ENCODE results near the gene COL18A1.

COL18A1 gene

DNA sequence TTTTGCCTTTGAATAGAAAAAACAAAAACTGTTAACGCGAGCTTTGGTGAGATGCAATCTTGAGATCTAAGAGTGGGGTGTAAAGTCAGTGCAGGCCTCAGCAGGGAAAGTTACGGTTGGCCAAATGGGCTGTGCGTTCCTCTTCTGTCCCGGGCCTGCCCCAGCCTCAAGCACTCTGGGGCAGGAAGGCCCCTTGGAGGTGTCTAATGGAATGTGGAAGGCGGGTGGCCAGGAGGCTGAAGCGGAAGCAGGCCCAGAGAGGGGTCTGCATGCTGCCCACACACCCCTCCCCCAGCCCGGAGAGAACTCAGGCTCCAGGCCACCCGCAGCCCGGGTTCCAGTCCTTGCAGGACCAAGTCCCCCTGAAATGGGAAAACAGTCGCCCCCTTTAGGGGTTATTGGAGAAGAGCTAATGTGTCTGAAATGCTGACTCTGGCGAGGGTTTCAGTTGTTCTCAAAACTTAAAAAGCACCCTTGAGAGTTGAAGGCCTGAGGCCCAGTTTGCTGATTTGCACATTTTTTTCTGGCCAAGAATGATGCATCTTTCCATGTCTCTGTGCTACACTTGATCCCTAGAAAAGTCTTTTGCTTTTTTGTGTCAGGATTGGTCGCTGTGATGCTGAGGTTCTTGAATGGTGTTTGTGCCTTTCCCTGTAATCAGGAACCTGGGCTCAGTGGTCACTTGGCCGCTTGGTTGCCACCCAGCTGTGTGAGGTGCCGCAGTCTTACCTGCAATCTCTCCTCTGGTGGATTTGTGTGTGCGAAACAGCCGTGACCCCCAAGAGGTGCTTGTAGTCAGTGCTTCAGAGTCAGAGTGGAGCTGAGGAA, 2.0 kb downstream of the COL18A1 start:
- no peak for DNase-seq
- Histone ChIP-seq H3K9me3 (ENCODE audit: control extremely low read depth in 1 of 5, control insufficient read depth in 4 of 5, insufficient read depth in 2 of 5, low read depth in 1 of 5, low read length in 4 of 5) (peaks cover 0 to 5% (median 3%) of the 10 kb centered on the region in 5 experiments), H3K36me3 (ENCODE audit: control insufficient read depth in 4 of 4, insufficient read depth in 4 of 4, low read length in 3 of 4) (no peaks in the 10 kb centered on the region), H3K27me3 (replicated peaks in 2 of 5; ENCODE audit: control insufficient read depth in 4 of 5, insufficient read depth in 5 of 5, low read length in 4 of 5) (peaks cover 2 to 67% (median 23%) of the 10 kb centered on the region in 5 experiments), H3K4me3 (ENCODE audit: control insufficient read depth in 1 of 7, extremely low read depth in 1 of 7, insufficient read depth in 4 of 7, low read depth in 2 of 7, low read length in 6 of 7) (no peak overlapping the region), H3K4me1 (ENCODE audit: control extremely low read depth in 1 of 4, control insufficient read depth in 4 of 4, insufficient read depth in 4 of 4, low read length in 3 of 4) (peaks cover 0 to 21% (median 12%) of the 10 kb centered on the region in 4 experiments), H3K27ac (ENCODE audit: insufficient read depth in 1 of 2, low read depth in 1 of 2, low read length in 2 of 2, poor library complexity in 1 of 2, severe bottlenecking in 2 of 2) (no peak overlapping the region)
- CTCF ChIA-PET = interaction anchor here (1.3 kb wide), 2 partner anchors 10 to 33 kb away, joined by 3 to 5 read pairs; no protein-coding TSS in a partner anchor
- 85% methylated on average over 13 of the region's 17 CpGs for WGBS (ENCODE audit: insufficient coverage)
- POLR2A ChIA-PET = no interaction called here

DNA sequence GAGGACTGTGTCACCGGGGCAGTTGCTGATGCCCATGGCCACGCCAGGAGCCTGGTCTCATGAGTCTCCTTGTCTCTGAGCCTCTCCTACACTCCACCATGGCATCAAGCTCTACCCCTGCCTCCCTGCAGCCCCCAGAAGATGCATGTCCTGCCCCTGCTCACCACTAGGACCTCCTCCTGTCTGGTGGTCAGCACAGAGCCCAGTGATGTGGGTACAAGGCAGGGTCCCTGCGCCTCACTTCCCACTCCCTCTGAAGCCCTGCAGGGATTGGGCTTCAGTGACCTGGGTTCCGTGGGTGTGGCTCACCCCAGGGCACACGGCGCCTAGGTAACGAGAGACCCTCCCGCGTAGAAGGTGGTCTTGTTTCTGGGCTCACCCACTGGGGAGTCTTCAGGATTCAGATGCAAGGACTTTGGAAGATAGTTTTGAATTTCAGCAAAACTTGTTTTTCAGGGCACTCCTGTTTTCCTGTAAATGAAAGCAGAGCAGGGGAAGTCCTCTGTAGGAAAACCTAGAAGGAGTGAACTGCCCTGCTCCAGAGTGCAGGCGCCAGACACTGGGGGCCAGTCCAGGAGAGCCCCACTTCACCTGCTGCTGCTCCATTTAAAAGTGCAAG, 2.8 kb downstream of the COL18A1 start:
- POLR2A ChIA-PET = no interaction called here
- Histone ChIP-seq H3K9me3 (ENCODE audit: control extremely low read depth in 1 of 5, control insufficient read depth in 4 of 5, insufficient read depth in 2 of 5, low read depth in 1 of 5, low read length in 4 of 5) (no peaks in the 10 kb centered on the region), H3K27me3 (replicated peaks in 2 of 5; ENCODE audit: control insufficient read depth in 4 of 5, insufficient read depth in 5 of 5, low read length in 4 of 5) (peaks cover 2 to 60% (median 22%) of the 10 kb centered on the region in 5 experiments), H3K36me3 (ENCODE audit: control insufficient read depth in 4 of 4, insufficient read depth in 4 of 4, low read length in 3 of 4) (no peaks in the 10 kb centered on the region), H3K27ac (ENCODE audit: insufficient read depth in 1 of 2, low read depth in 1 of 2, low read length in 2 of 2, poor library complexity in 1 of 2, severe bottlenecking in 2 of 2) (no peak overlapping the region), H3K4me1 (ENCODE audit: control extremely low read depth in 1 of 4, control insufficient read depth in 4 of 4, insufficient read depth in 4 of 4, low read length in 3 of 4) (peaks cover 0 to 21% (median 12%) of the 10 kb centered on the region in 4 experiments), H3K4me3 (ENCODE audit: control insufficient read depth in 1 of 7, extremely low read depth in 1 of 7, insufficient read depth in 4 of 7, low read depth in 2 of 7, low read length in 6 of 7) (no peak overlapping the region)
- CTCF ChIA-PET = interaction anchor here (1.3 kb wide), 1 partner anchor 9 kb away, joined by 5 read pairs; no protein-coding TSS in a partner anchor
- DNase-seq = no peak
- 96% methylated on average over 9 of the region's 10 CpGs for WGBS (ENCODE audit: insufficient coverage)

DNA sequence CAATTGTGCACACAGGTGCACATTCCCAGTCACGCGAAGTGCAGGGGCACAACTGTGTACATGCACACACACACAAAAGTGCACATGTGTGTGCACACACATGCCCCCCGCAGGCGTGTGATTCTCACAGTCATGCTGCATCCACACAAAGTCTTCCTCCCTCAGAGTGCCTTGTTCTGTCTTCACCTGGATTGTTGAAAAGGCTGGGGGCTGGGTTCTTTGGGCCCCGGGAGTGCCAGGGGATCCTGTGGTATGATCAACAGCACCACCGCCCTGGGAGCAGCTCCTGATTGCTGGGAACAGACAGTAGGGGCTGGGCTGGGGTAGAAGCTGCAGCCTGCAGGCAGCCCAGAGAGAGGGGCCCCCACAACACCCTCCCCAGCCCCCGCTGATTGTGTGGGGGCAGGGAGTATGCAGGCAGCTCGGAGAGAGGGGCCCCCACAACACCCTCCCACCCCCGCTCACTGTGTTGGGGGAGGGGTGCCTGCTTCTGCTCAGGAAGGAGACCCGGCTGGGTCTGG, 3.4 kb downstream of the COL18A1 start:
- Histone ChIP-seq H3K27ac (ENCODE audit: insufficient read depth in 1 of 2, low read depth in 1 of 2, low read length in 2 of 2, poor library complexity in 1 of 2, severe bottlenecking in 2 of 2) (no peak overlapping the region), H3K36me3 (ENCODE audit: control insufficient read depth in 4 of 4, insufficient read depth in 4 of 4, low read length in 3 of 4) (no peaks in the 10 kb centered on the region), H3K4me1 (ENCODE audit: control extremely low read depth in 1 of 4, control insufficient read depth in 4 of 4, insufficient read depth in 4 of 4, low read length in 3 of 4) (peaks cover 0 to 21% (median 12%) of the 10 kb centered on the region in 4 experiments), H3K9me3 (ENCODE audit: control extremely low read depth in 1 of 5, control insufficient read depth in 4 of 5, insufficient read depth in 2 of 5, low read depth in 1 of 5, low read length in 4 of 5) (no peaks in the 10 kb centered on the region), H3K4me3 (ENCODE audit: control insufficient read depth in 1 of 7, extremely low read depth in 1 of 7, insufficient read depth in 4 of 7, low read depth in 2 of 7, low read length in 6 of 7) (no peak overlapping the region), H3K27me3 (replicated peaks in 2 of 5; ENCODE audit: control insufficient read depth in 4 of 5, insufficient read depth in 5 of 5, low read length in 4 of 5) (peaks cover 2 to 54% (median 17%) of the 10 kb centered on the region in 5 experiments)
- ChIA-PET CTCF (no interaction called here), POLR2A (no interaction called here)
- DNase-seq = no peak
- 86% methylated on average over 4 of the region's 10 CpGs for WGBS (ENCODE audit: insufficient coverage)

DNA sequence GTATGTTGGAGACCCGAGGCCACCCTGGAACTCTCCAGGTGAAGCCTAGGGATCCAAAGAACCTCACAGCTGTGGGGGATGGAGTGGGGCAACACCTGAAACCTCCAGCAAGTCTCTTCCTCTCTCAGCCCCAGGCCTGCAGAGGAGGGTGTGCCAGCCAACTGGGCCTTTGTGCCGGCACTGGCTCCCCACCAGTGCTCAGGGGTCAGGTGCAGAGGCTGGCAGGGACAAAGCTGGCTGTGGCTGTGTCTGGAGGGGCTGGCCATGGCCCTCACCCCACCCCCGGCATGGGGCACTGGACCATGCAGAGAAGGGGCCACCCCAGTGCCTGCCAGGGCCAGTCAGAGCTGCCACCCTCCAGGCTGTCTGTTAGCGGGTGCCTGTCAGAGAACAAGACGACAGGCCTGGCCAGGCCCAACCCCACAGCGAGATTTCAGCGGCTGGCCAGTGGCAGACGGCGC, 3.9 kb downstream of the COL18A1 start:
- WGBS (ENCODE audit: insufficient coverage) = 100% methylated on average over 4 of the region's 9 CpGs
- ChIA-PET CTCF (no interaction called here), POLR2A (no interaction called here)
- H3K27ac ChIP-seq (ENCODE audit: insufficient read depth in 1 of 2, low read depth in 1 of 2, low read length in 2 of 2, poor library complexity in 1 of 2, severe bottlenecking in 2 of 2) = no peak overlapping the region
- H3K4me1 ChIP-seq (ENCODE audit: control extremely low read depth in 1 of 4, control insufficient read depth in 4 of 4, insufficient read depth in 4 of 4, low read length in 3 of 4) = peaks cover 0 to 21% (median 12%) of the 10 kb centered on the region in 4 experiments
- H3K36me3 ChIP-seq (ENCODE audit: control insufficient read depth in 4 of 4, insufficient read depth in 4 of 4, low read length in 3 of 4) = no peaks in the 10 kb centered on the region
- no peak overlapping the region for H3K4me3 ChIP-seq (ENCODE audit: control insufficient read depth in 1 of 7, extremely low read depth in 1 of 7, insufficient read depth in 4 of 7, low read depth in 2 of 7, low read length in 6 of 7)
- H3K27me3 ChIP-seq (replicated peaks in 2 of 5; ENCODE audit: control insufficient read depth in 4 of 5, insufficient read depth in 5 of 5, low read length in 4 of 5) = peaks cover 0 to 52% (median 15%) of the 10 kb centered on the region in 5 experiments
- no peak for DNase-seq
- H3K9me3 ChIP-seq (ENCODE audit: control extremely low read depth in 1 of 5, control insufficient read depth in 4 of 5, insufficient read depth in 2 of 5, low read depth in 1 of 5, low read length in 4 of 5) = no peaks in the 10 kb centered on the region

DNA sequence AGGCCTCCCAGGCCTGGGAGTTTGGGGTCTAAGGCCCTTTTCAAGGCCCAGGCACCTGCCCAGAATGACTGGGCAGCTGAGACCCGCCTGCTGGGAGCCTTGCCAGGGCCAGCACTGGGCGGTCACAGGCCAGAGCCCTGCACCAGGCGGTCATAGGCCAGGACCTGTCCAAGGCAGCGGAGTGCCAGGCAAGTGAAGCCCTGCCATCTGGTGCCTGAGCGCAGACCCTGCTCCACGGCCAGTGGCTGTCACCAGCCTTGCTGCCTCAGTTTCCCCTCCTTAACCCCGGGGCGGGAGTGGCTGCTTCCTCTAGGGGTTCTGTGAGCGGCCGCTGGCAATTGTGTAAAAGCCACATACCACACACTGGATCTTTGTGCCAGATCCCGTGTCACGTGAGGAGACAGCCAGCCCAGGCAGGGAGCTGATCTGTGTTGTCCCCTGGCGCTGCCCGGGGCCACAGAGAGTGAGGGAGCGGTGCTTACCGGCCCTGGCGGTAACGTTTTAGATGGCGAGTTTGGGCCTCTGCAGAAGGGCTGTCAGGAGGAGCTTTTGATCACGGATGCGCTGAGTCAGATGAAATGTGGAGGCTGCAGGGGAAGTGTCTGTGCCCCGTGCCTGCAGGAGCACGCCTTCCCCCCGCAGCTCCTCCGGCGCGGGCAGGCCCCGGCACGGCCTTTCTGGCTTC, 4.6 kb downstream of the COL18A1 start:
- peaks cover 0 to 51% (median 15%) of the 10 kb centered on the region in 5 experiments for H3K27me3 ChIP-seq (replicated peaks in 2 of 5; ENCODE audit: control insufficient read depth in 4 of 5, insufficient read depth in 5 of 5, low read length in 4 of 5)
- WGBS (ENCODE audit: insufficient coverage) = 85% methylated on average over 29 of the region's 29 CpGs
- H3K4me1 ChIP-seq (ENCODE audit: control extremely low read depth in 1 of 4, control insufficient read depth in 4 of 4, insufficient read depth in 4 of 4, low read length in 3 of 4) = peaks cover 0 to 13% (median 8%) of the 10 kb centered on the region in 4 experiments
- CTCF ChIA-PET = no interaction called here
- DNase-seq = peak in 2 of 3 donors; percentile 40 to 54
- no peak overlapping the region for H3K4me3 ChIP-seq (ENCODE audit: control insufficient read depth in 1 of 7, extremely low read depth in 1 of 7, insufficient read depth in 4 of 7, low read depth in 2 of 7, low read length in 6 of 7)
- POLR2A ChIA-PET = no interaction called here
- no peaks in the 10 kb centered on the region for H3K9me3 ChIP-seq (ENCODE audit: control extremely low read depth in 1 of 5, control insufficient read depth in 4 of 5, insufficient read depth in 2 of 5, low read depth in 1 of 5, low read length in 4 of 5)
- H3K36me3 ChIP-seq (ENCODE audit: control insufficient read depth in 4 of 4, insufficient read depth in 4 of 4, low read length in 3 of 4) = no peaks in the 10 kb centered on the region
- peak overlapping the region in 1 of 2 experiments; percentile 5 for H3K27ac ChIP-seq (ENCODE audit: insufficient read depth in 1 of 2, low read depth in 1 of 2, low read length in 2 of 2, poor library complexity in 1 of 2, severe bottlenecking in 2 of 2)

DNA sequence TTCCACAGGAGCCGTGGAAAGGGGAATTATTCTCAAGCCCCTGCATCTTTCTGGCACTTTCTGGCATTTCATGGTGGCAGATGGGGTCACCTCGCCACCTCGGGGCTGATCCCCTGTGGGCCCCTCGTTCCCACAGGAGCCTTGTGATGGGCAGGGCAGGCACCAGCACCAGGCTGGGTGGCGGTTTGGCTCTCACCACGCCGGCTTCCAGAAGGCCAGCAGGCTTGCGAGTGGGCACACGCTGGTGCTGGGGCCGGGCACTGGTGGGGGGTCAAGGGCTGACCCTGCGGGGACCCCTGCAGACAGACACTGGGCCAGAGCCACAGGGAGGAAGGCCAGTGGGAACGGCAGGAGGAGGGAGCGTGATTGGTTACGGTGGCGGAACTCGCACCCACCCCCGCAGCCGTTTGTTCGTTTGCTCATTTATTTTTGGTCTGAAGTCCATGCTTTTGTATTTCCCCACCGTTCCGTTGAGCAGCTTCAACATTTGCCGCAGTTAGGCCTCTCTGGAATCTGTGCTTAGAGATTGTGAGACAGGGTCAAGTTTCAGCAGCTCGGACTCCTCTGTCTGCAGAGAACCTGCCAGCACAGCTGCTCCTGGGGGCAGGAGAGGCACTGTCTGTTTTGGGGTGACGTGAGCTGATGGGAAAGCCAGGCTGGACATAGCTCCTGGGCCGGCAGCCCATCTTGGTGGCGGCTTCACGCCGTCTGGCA, 5.3 kb downstream of the COL18A1 start:
- POLR2A ChIA-PET = no interaction called here
- H3K27ac ChIP-seq (ENCODE audit: insufficient read depth in 1 of 2, low read depth in 1 of 2, low read length in 2 of 2, poor library complexity in 1 of 2, severe bottlenecking in 2 of 2) = peak overlapping the region in 1 of 2 experiments; percentile 70

More for the DNA sequence above, 5.3 kb downstream of the COL18A1 start:
- Histone ChIP-seq H3K9me3 (ENCODE audit: control extremely low read depth in 1 of 5, control insufficient read depth in 4 of 5, insufficient read depth in 2 of 5, low read depth in 1 of 5, low read length in 4 of 5) (no peaks in the 10 kb centered on the region), H3K4me3 (ENCODE audit: control insufficient read depth in 1 of 7, extremely low read depth in 1 of 7, insufficient read depth in 4 of 7, low read depth in 2 of 7, low read length in 6 of 7) (no peak overlapping the region), H3K36me3 (ENCODE audit: control insufficient read depth in 4 of 4, insufficient read depth in 4 of 4, low read length in 3 of 4) (no peaks in the 10 kb centered on the region), H3K4me1 (ENCODE audit: control extremely low read depth in 1 of 4, control insufficient read depth in 4 of 4, insufficient read depth in 4 of 4, low read length in 3 of 4) (peaks cover 0 to 11% (median 7%) of the 10 kb centered on the region in 4 experiments), H3K27me3 (replicated peaks in 2 of 5; ENCODE audit: control insufficient read depth in 4 of 5, insufficient read depth in 5 of 5, low read length in 4 of 5) (peaks cover 0 to 50% (median 15%) of the 10 kb centered on the region in 5 experiments)
- no peak for DNase-seq
- WGBS (ENCODE audit: insufficient coverage) = 93% methylated on average over 27 of the region's 28 CpGs
- CTCF ChIA-PET = no interaction called here

Data from common myeloid progenitor, CD34-positive (primary cell).